GM12878 (cell line): ENCODE measurements around the gene TMPRSS3. TPM values are rescaled to one million over a fixed set of nuclear protein-coding genes. Genes with fewer than 3 reads are reported as not detected.

Experiments
- ATAC-seq: fragments of 200-7000 bp; cut with Tn5 transposase; 3 replicates; pipeline ENCODE4 v1.9.1; 2020; ENCODE audit warnings: mild to moderate bottlenecking, moderate library complexity
- BruUV-seq: library from RNA; stranded (reverse); fragments of 400-500 nt; replicated peaks from 2 replicates; lab custom pipeline; 2021; lab: Mats Ljungman, UMichigan
- CTCF ChIA-PET: fragments of 300-600 bp; sonication (Branson Sonifier 250); formaldehyde crosslinking; extraction: SDS; loops from one replicate; lab custom pipeline; 2021; ENCODE audit warnings: inconsistent platforms; lab: Yijun Ruan, JAX
- POLR2A ChIA-PET: fragments of 350-600 bp; formaldehyde crosslinking; extraction: SDS; loops from one replicate; lab custom pipeline; 2021; ENCODE audit warnings: inconsistent platforms; lab: Charles Lee
- RAD21 ChIA-PET: fragments of 300-600 bp; sonication (Branson Sonifier 250); formaldehyde crosslinking; loops from one replicate; lab custom pipeline; 2023; ENCODE audit warnings: antibody characterized with exemption; ENCODE audit not compliant: unreplicated experiment; lab: Charles Lee
- SMC1A ChIA-PET: fragments of 300-600 bp; sonication (Branson Sonifier 250); formaldehyde crosslinking; loops from one replicate; lab custom pipeline; 2023; ENCODE audit not compliant: unreplicated experiment, uncharacterized antibody; lab: Charles Lee
- DNase-seq: peaks from one replicate; pipeline ENCODE4 v3.0.0-alpha.2; 2011; ENCODE audit warnings: low read depth, low spot score
- FAIRE-seq: peaks from 3 replicates; lab custom pipeline; 2011; peaks lifted over from hg19 to GRCh38; lab: Jason Lieb, UNC
- H2AFZ ChIP-seq: 2 replicates; pipeline ENCODE4 v1.6.0; 2011; ENCODE audit warnings: low read depth, low read length, control low read depth; ENCODE audit not compliant: control insufficient read depth
- H3K27ac ChIP-seq: 2 replicates; pipeline ENCODE4 v1.5.1; 2011; ENCODE audit warnings: control low read depth; ENCODE audit not compliant: control insufficient read depth, insufficient read depth
- H3K27me3 ChIP-seq, 2 experiments: replicated peaks in 1 of 2; 2 replicates each; pipeline versions ENCODE4 v1.6.0 to v1.6.1; 2011; ENCODE audit warnings: low read length in 1 of 2; ENCODE audit not compliant: control insufficient read depth in 2 of 2, insufficient read depth in 2 of 2
- H3K36me3 ChIP-seq, 2 experiments: 2 replicates each; pipeline ENCODE4 v1.5.1; 2011; ENCODE audit warnings: low read length in 1 of 2; ENCODE audit not compliant: control insufficient read depth in 2 of 2, insufficient read depth in 2 of 2
- H3K4me1 ChIP-seq: 2 replicates; pipeline ENCODE4 v1.6.1; 2011; ENCODE audit warnings: mild to moderate bottlenecking, low read length, moderate library complexity, mixed read lengths; ENCODE audit not compliant: control insufficient read depth, insufficient read depth
- H3K4me2 ChIP-seq: 2 replicates; pipeline ENCODE4 v1.6.0; 2011; ENCODE audit warnings: control low read depth; ENCODE audit not compliant: control insufficient read depth, insufficient read depth
- H3K4me3 ChIP-seq: fragments of 200-600 bp; sonication (generic); 2 replicates; pipeline ENCODE4 v1.5.1; 2016
- H3K79me2 ChIP-seq: 2 replicates; pipeline ENCODE4 v1.6.0; 2011; ENCODE audit warnings: low read length; ENCODE audit not compliant: control insufficient read depth, insufficient read depth
- H3K9ac ChIP-seq: 2 replicates; pipeline ENCODE4 v1.8.0; 2011; ENCODE audit warnings: low read length, control low read depth, mixed read lengths; ENCODE audit not compliant: control insufficient read depth, insufficient read depth
- H3K9me3 ChIP-seq: replicated peaks from 3 replicates; pipeline ENCODE4 v1.5.1; 2011; ENCODE audit warnings: mild to moderate bottlenecking, low read length; ENCODE audit not compliant: control insufficient read depth, insufficient read depth
- H4K20me1 ChIP-seq: 2 replicates; pipeline ENCODE4 v1.6.0; 2011; ENCODE audit not compliant: control insufficient read depth, insufficient read depth
- BCL11A ChIP-seq: IDR thresholded peaks from 2 replicates; pipeline ENCODE4 v1.6.1; 2011; ENCODE audit warnings: low read depth, low read length
- CBFB ChIP-seq: IDR thresholded peaks from 2 replicates; pipeline ENCODE4 v1.6.1; 2016; ENCODE audit warnings: antibody characterized with exemption, low read depth
- CHD4 ChIP-seq: fragments of 200-600 bp; sonication (generic); IDR thresholded peaks from 2 replicates; pipeline ENCODE4 v1.6.1; 2016; ENCODE audit warnings: mild to moderate bottlenecking
- E2F8 ChIP-seq: fragments of 450-650 bp; IDR thresholded peaks from 2 replicates; pipeline ENCODE4 v1.6.1; 2018; ENCODE audit warnings: mild to moderate bottlenecking, low read depth, moderate library complexity; ENCODE audit not compliant: partially characterized antibody
- EGR1 ChIP-seq, 2 experiments: IDR thresholded peaks; 1 replicate in 1 of 2; 2 replicates in 1 of 2; pipeline ENCODE4 v1.6.1; 2011 to 2012; ENCODE audit warnings: low read depth in 2 of 2, low read length in 2 of 2, borderline replicate concordance in 1 of 2, mild to moderate bottlenecking in 1 of 2, moderate library complexity in 1 of 2
- HDAC2 ChIP-seq: fragments of 200-600 bp; sonication (generic); IDR thresholded peaks from 2 replicates; pipeline ENCODE4 v1.6.1; 2017
- KLF5 ChIP-seq: fragments of 450-650 bp; IDR thresholded peaks from 2 replicates; pipeline ENCODE4 v1.6.1; 2014; ENCODE audit warnings: mild to moderate bottlenecking; ENCODE audit not compliant: partially characterized antibody
- MAX ChIP-seq: IDR thresholded peaks from 2 replicates; pipeline ENCODE4 v1.6.1; 2012; ENCODE audit warnings: low read depth, low read length, improper control_type of control experiment
- MYC ChIP-seq: IDR thresholded peaks from 2 replicates; pipeline ENCODE4 v1.6.1; 2011; ENCODE audit warnings: mild to moderate bottlenecking, low read length, moderate library complexity, inconsistent platforms; ENCODE audit not compliant: insufficient read depth, insufficient replicate concordance, insufficient read length, severe bottlenecking
- NR2C2 ChIP-seq: IDR thresholded peaks from 2 replicates; pipeline ENCODE4 v1.6.1; 2011; ENCODE audit warnings: borderline replicate concordance, low read depth; ENCODE audit not compliant: control insufficient read depth, insufficient read length
- PAX5 ChIP-seq: IDR thresholded peaks from 2 replicates; pipeline ENCODE4 v1.6.1; 2011; ENCODE audit warnings: low read depth, low read length, borderline replicate concordance
- PML ChIP-seq: IDR thresholded peaks from 2 replicates; pipeline ENCODE4 v1.6.1; 2012; ENCODE audit warnings: low read length, inconsistent platforms
- SKIL ChIP-seq: fragments of 450-650 bp; IDR thresholded peaks from 2 replicates; pipeline ENCODE4 v1.6.1; 2017; ENCODE audit warnings: mild to moderate bottlenecking, low read depth, inconsistent platforms; ENCODE audit not compliant: poor library complexity, severe bottlenecking
- ZBTB40 ChIP-seq: fragments of 450-650 bp; IDR thresholded peaks from 2 replicates; pipeline ENCODE4 v1.6.1; 2016; ENCODE audit warnings: mild to moderate bottlenecking, moderate library complexity, borderline replicate concordance
- ZSCAN29 ChIP-seq: fragments of 450-650 bp; IDR thresholded peaks from 2 replicates; pipeline ENCODE4 v1.6.1; 2017; ENCODE audit warnings: mild to moderate bottlenecking, moderate library complexity
- WGBS: methylation state at CpG from one replicate; pipeline ENCODE4 v1.1.6; 2016; ENCODE audit warnings: low lambda C conversion rate; ENCODE audit not compliant: insufficient replicate concordance, insufficient coverage; ENCODE audit errors: missing lambda C conversion rate; 5-methylcytosine and 5-hydroxymethylcytosine counted together
- in situ Hi-C: fragments of 300-500 bp; cut with MboI; formaldehyde crosslinking; loops from 9 replicates; pipeline ENCODE4 v1.14.3; 2018; ENCODE audit warnings: mixed read lengths
- intact Hi-C: fragments of 100-400 bp; cut with micrococcal nuclease; formaldehyde crosslinking; loops from one replicate; pipeline ENCODE4 v1.14.2; 2022; ENCODE audit not compliant: unreplicated experiment
- polyA plus RNA-seq, 11 experiments: library from polyadenylated mRNA; depleted of rRNA in 4 of 11; unstranded in 6 of 11; stranded (reverse) in 5 of 11; fragments of >200 nt; fragmentation: Nextera tagmentation in 4 of 11; fragmentation: Illumina TruSeq in 1 of 11; extraction: Ambion mirVana in 4 of 11; extraction: Trizol in 1 of 11; gene quantifications; 1 replicate in 1 of 11; 2 replicates in 10 of 11; pipeline versions ENCODE4 v1.2.1 to v1.2.3, GENCODE V29; 2011 to 2016; ENCODE audit warnings: inconsistent platforms in 2 of 11, missing spikeins in 2 of 11, low read depth in 1 of 11
- total RNA-seq, 4 experiments: library from RNA; depleted of rRNA in 3 of 4; stranded (reverse); fragments of >200 nt in 3 of 4; fragmentation: Illumina TruSeq in 1 of 4; extraction: Trizol in 1 of 4; gene quantifications; 2 replicates each; pipeline versions ENCODE4 v1.2.1 to v1.2.3, GENCODE V29; 2013 to 2021

The TMPRSS3 gene
- total and polyA plus RNA-seq, 10 of the 15 experiments (the other 5 are each of a cell fraction or from before 2014, with no cell fraction given), result 0.51 to 1.5 (median 0.82) TPM; not detected in 1

GRCh38 chr21:42373908-42374455 is 21.9 kb downstream of the TMPRSS3 start:
- SMC1A ChIA-PET, result interaction anchor here (0.5 to 1.0 kb wide), 2 partner anchors 13 to 444 kb away, joined by 3 to 4 read pairs; no protein-coding TSS in a partner anchor
- BruUV-seq, result no TSS peak
- Histone ChIP-seq H3K27ac (no peak overlapping the region), H3K79me2 (no peaks in the 10 kb centered on the region), H3K36me3 (no peaks in the 10 kb centered on the region), H3K4me3 (no peak overlapping the region), H4K20me1 (no peaks in the 10 kb centered on the region), H3K9me3 (no peaks in the 10 kb centered on the region), H3K9ac (no peak overlapping the region), H3K27me3 (no peaks in the 10 kb centered on the region), H2AFZ (no peak overlapping the region), H3K4me1 (no peaks in the 10 kb centered on the region), H3K4me2 (no peak overlapping the region)
- no peak for FAIRE-seq
- no peak for DNase-seq
- CTCF ChIA-PET, result no interaction called here
- intact Hi-C loops (no loop called here), in situ Hi-C loops (no loop called here)
- RAD21 ChIA-PET, result interaction anchor here (1.0 to 1.5 kb wide), 3 partner anchors 19 to 162 kb away, joined by 3 read pairs; no protein-coding TSS in a partner anchor
- no peak; the same call in 2 of the 3 replicates for ATAC-seq
- POLR2A ChIA-PET, result no interaction called here
- 58% methylated on average over 16 of the region's 16 CpGs for WGBS
- TF ChIP-seq ZSCAN29 (no peak), HDAC2 (no peak), CBFB (no peak), MYC (no peak), E2F8 (no peak), ZBTB40 (no peak), PML (no peak), SKIL (no peak), NR2C2 (no peak), CHD4 (no peak), PAX5 (no peak), MAX (no peak), KLF5 (no peak), BCL11A (no peak), EGR1 (IDR thresholded peaks at IDR 0.05; ENCODE audit: borderline replicate concordance in 1 of 2, low read depth in 2 of 2, low read length in 2 of 2) (no peak)
